Large intestine (tissue), 3 donors: ENCODE measurements around the gene GPC5. TPM values are rescaled to one million over a fixed set of nuclear protein-coding genes. Genes with fewer than 3 reads are reported as not detected.

ENCODE experiments used
- DNase-seq, 2 donors: peaks; one replicate each; pipeline versions ENCODE4 v3.0.0 to v3.0.0-alpha.2; 2013
- H3K27ac ChIP-seq: one replicate; pipeline ENCODE4 v1.5.1; 2013; ENCODE audit warnings: low read length
- H3K27me3 ChIP-seq: 2 replicates; pipeline ENCODE4 v1.6.1; 2013; ENCODE audit warnings: low read length; ENCODE audit not compliant: control insufficient read depth, insufficient read depth
- H3K36me3 ChIP-seq: 2 replicates; pipeline ENCODE4 v1.6.1; 2013; ENCODE audit warnings: low read length; ENCODE audit not compliant: control insufficient read depth, insufficient read depth
- H3K4me1 ChIP-seq: one replicate; pipeline ENCODE4 v1.6.1; 2013; ENCODE audit warnings: low read length; ENCODE audit not compliant: control insufficient read depth, insufficient read depth
- H3K4me3 ChIP-seq: one replicate; pipeline ENCODE4 v1.5.1; 2013; ENCODE audit warnings: low read length
- H3K9me3 ChIP-seq: one replicate; pipeline ENCODE4 v1.6.1; 2013; ENCODE audit warnings: mild to moderate bottlenecking, low read depth, low read length, moderate library complexity; ENCODE audit not compliant: control insufficient read depth
- WGBS: methylation state at CpG from one replicate; pipeline ENCODE4 v1.1.5; 2013; ENCODE audit warnings: low lambda C conversion rate; ENCODE audit not compliant: insufficient coverage; 5-methylcytosine and 5-hydroxymethylcytosine counted together
- polyA plus RNA-seq: library from polyadenylated mRNA; unstranded; fragments of 120-200 nt; gene quantifications from one replicate; pipeline ENCODE4 v1.2.1, GENCODE V29; 2013

The GPC5 gene
- polyA plus RNA-seq, 1 donor = 0.42 TPM

- no CpG with 5 or more reads among the region's 3 CpGs for WGBS
- H3K4me3 ChIP-seq = no peak overlapping the region
- H3K27ac ChIP-seq = no peak overlapping the region
- H3K36me3 ChIP-seq = no peaks in the 10 kb centered on the region
- no peaks in the 10 kb centered on the region for H3K9me3 ChIP-seq
- no peaks in the 10 kb centered on the region for H3K27me3 ChIP-seq
- H3K4me1 ChIP-seq = no peaks in the 10 kb centered on the region
- peak; percentile 3 to 4 for DNase-seq
These were observed 249.1 kb downstream of the GPC5 start for GRCh38 chr13:91647361-91647990.

- Histone ChIP-seq H3K27me3 (no peaks in the 10 kb centered on the region), H3K36me3 (no peaks in the 10 kb centered on the region), H3K9me3 (no peaks in the 10 kb centered on the region), H3K27ac (no peak overlapping the region), H3K4me1 (no peaks in the 10 kb centered on the region), H3K4me3 (no peak overlapping the region)
- no peak for DNase-seq
These were observed 249.6 kb downstream of the GPC5 start for GRCh38 chr13:91648012-91648411.

GRCh38 chr13:91649456-91649855, 251.0 kb downstream of the GPC5 start:
- Histone ChIP-seq H3K36me3 (no peaks in the 10 kb centered on the region), H3K4me3 (no peak overlapping the region), H3K4me1 (no peaks in the 10 kb centered on the region), H3K27me3 (no peaks in the 10 kb centered on the region), H3K9me3 (no peaks in the 10 kb centered on the region), H3K27ac (no peak overlapping the region)
- DNase-seq = no peak
- 92% methylated on average over 2 of the region's 2 CpGs for WGBS

- Histone ChIP-seq H3K4me3 (no peak overlapping the region), H3K4me1 (no peaks in the 10 kb centered on the region), H3K27ac (no peak overlapping the region), H3K27me3 (no peaks in the 10 kb centered on the region), H3K9me3 (no peaks in the 10 kb centered on the region), H3K36me3 (no peaks in the 10 kb centered on the region)
- DNase-seq = no peak
- no CpG with 5 or more reads among the region's 10 CpGs for WGBS
These were observed 254.2 kb downstream of the GPC5 start for GRCh38 chr13:91652404-91653301.

GRCh38 chr13:91655731-91656130, 257.3 kb downstream of the GPC5 start:
- Histone ChIP-seq H3K27me3 (no peaks in the 10 kb centered on the region), H3K9me3 (no peaks in the 10 kb centered on the region), H3K4me1 (no peaks in the 10 kb centered on the region), H3K36me3 (no peaks in the 10 kb centered on the region), H3K4me3 (no peak overlapping the region), H3K27ac (no peak overlapping the region)
- no CpG with 5 or more reads among the region's 4 CpGs for WGBS
- DNase-seq = no peak

GRCh38 chr13:91657283-91657682, 258.9 kb downstream of the GPC5 start:
- H3K4me1 ChIP-seq = no peaks in the 10 kb centered on the region
- H3K4me3 ChIP-seq = no peak overlapping the region
- no peak overlapping the region for H3K27ac ChIP-seq
- no peaks in the 10 kb centered on the region for H3K9me3 ChIP-seq
- no peak for DNase-seq
- no peaks in the 10 kb centered on the region for H3K27me3 ChIP-seq
- no CpG with 5 or more reads among the region's 2 CpGs for WGBS
- no peaks in the 10 kb centered on the region for H3K36me3 ChIP-seq

GRCh38 chr13:91659256-91660075, 261.0 kb downstream of the GPC5 start:
- 100% methylated on average over 1 of the region's 4 CpGs for WGBS
- Histone ChIP-seq H3K27ac (no peak overlapping the region), H3K36me3 (no peaks in the 10 kb centered on the region), H3K4me3 (no peak overlapping the region), H3K4me1 (no peaks in the 10 kb centered on the region), H3K27me3 (no peaks in the 10 kb centered on the region), H3K9me3 (no peaks in the 10 kb centered on the region)
- no peak for DNase-seq

- Histone ChIP-seq H3K36me3 (no peaks in the 10 kb centered on the region), H3K27me3 (no peaks in the 10 kb centered on the region), H3K4me1 (no peaks in the 10 kb centered on the region), H3K9me3 (no peaks in the 10 kb centered on the region), H3K4me3 (no peak overlapping the region), H3K27ac (no peak overlapping the region)
- DNase-seq = no peak
These were observed 261.6 kb downstream of the GPC5 start for GRCh38 chr13:91660076-91660415.

- Histone ChIP-seq H3K36me3 (no peaks in the 10 kb centered on the region), H3K4me1 (no peaks in the 10 kb centered on the region), H3K27me3 (no peaks in the 10 kb centered on the region), H3K9me3 (no peaks in the 10 kb centered on the region), H3K27ac (no peak overlapping the region), H3K4me3 (no peak overlapping the region)
- 89% methylated on average over 3 of the region's 4 CpGs for whole genome bisulfite sequencing
- DNase-seq = no peak
These were observed 263.5 kb downstream of the GPC5 start for GRCh38 chr13:91661692-91662490.

GRCh38 chr13:91664039-91664438, 265.6 kb downstream of the GPC5 start:
- H3K27me3 ChIP-seq = no peaks in the 10 kb centered on the region
- no peaks in the 10 kb centered on the region for H3K9me3 ChIP-seq
- H3K27ac ChIP-seq = no peak overlapping the region
- no peak overlapping the region for H3K4me3 ChIP-seq
- no peaks in the 10 kb centered on the region for H3K4me1 ChIP-seq
- no CpG with 5 or more reads among the region's 3 CpGs for WGBS
- no peaks in the 10 kb centered on the region for H3K36me3 ChIP-seq
- no peak for DNase-seq
